Upper lobe of right lung (tissue), 1 donor: ENCODE data around the gene DLG4. TPM values are rescaled to one million over a fixed set of nuclear protein-coding genes. Genes with fewer than 3 reads are reported as not detected.

ENCODE experiments used
- ATAC-seq: fragments of 200-7000 bp; cut with Tn5 transposase; one replicate; pipeline ENCODE4 v1.9.1; 2020; ENCODE audit warnings: mild to moderate bottlenecking, moderate library complexity
- DNase-seq: peaks from one replicate; pipeline ENCODE4 v3.0.0-alpha.2; 2020
- H3K27ac ChIP-seq: fragments of 200-600 bp; one replicate; pipeline ENCODE4 v1.8.0; 2022
- H3K27me3 ChIP-seq: fragments of 200-600 bp; one replicate; pipeline ENCODE4 v1.8.0; 2022; ENCODE audit warnings: mild to moderate bottlenecking
- H3K36me3 ChIP-seq: fragments of 200-600 bp; one replicate; pipeline ENCODE4 v1.8.0; 2022
- H3K4me1 ChIP-seq: fragments of 200-600 bp; one replicate; pipeline ENCODE4 v1.8.0; 2022
- H3K4me3 ChIP-seq: fragments of 200-600 bp; one replicate; pipeline ENCODE4 v1.8.0; 2022; ENCODE audit warnings: mild to moderate bottlenecking
- H3K9me3 ChIP-seq: fragments of 200-600 bp; one replicate; pipeline ENCODE4 v1.8.0; 2022
- intact Hi-C: fragments of 100-400 bp; cut with DNase I; formaldehyde crosslinking; loops from one replicate; pipeline ENCODE4 v1.11.0; 2022
- total RNA-seq: library from RNA; stranded (reverse); fragmentation: NEBNext Ultra II Directional; extraction: Animal tissue kit (Norgen Biotek cat#: 25700); gene quantifications from one replicate; pipeline ENCODE4 v1.2.1, GENCODE V29; 2021
- TF ChIP-seq, protein P1 (sequence below): fragments of 200-600 bp; IDR thresholded peaks from one replicate; pipeline ENCODE4 v1.8.0; 2022; ENCODE audit warnings: antibody characterized with exemption
- donor health status: DM: no; HTN: yes; CAD: no; lungs with severe emphysema.

Gene DLG4
- total RNA-seq, 1 donor from 2014 or later: 30.7 TPM

DNA sequence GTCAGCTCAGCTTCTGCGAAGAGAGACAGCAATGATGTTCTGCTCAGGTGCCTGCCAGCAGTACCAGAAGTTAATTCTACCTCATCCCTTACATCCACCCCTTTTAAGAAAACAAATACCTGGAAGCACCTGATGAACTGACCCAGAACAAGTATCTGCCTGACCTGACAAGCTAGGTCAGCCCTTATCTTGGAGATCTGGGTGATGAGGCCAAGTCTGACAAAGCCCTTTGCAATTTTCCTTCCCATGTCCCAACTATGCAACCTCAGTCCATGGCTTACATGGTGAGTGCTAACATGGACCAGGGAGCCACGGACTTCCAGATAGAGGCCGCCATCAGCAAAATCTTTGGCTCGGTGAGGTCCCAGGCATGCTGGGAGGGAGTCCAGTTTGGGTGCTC, 3.7 kb upstream of the DLG4 start:
- no peak for ATAC-seq
- no peaks in the 10 kb centered on the region for H3K27me3 ChIP-seq
- H3K36me3 ChIP-seq: peaks cover 69% of the 10 kb centered on the region
- TF ChIP-seq, protein P1, sequence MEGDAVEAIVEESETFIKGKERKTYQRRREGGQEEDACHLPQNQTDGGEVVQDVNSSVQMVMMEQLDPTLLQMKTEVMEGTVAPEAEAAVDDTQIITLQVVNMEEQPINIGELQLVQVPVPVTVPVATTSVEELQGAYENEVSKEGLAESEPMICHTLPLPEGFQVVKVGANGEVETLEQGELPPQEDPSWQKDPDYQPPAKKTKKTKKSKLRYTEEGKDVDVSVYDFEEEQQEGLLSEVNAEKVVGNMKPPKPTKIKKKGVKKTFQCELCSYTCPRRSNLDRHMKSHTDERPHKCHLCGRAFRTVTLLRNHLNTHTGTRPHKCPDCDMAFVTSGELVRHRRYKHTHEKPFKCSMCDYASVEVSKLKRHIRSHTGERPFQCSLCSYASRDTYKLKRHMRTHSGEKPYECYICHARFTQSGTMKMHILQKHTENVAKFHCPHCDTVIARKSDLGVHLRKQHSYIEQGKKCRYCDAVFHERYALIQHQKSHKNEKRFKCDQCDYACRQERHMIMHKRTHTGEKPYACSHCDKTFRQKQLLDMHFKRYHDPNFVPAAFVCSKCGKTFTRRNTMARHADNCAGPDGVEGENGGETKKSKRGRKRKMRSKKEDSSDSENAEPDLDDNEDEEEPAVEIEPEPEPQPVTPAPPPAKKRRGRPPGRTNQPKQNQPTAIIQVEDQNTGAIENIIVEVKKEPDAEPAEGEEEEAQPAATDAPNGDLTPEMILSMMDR: no peak
- H3K4me1 ChIP-seq: peaks cover 25% of the 10 kb centered on the region
- DNase-seq: no peak
- H3K27ac ChIP-seq: no peak overlapping the region
- intact Hi-C loops: no loop called here
- H3K9me3 ChIP-seq: no peaks in the 10 kb centered on the region
- no peak overlapping the region for H3K4me3 ChIP-seq

DNA sequence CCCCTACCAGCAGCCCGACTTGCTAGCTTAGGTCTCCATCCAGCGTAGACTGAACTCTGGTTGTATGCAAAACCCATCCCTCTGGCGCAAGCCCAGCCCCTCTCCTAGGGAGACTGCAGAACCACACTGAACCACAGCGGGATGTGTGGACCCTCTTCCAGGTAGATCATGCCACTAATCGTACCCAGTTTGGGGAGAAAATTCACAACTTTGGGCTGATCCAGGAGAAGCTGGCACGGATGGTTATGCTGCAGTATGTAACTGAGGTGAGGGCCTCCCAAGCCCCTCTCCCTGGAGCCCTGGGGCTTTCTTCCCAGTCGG, 3.3 kb upstream of the DLG4 start:
- intact Hi-C loops: no loop called here

GRCh38 chr17:7222093-7222971, 2.7 kb upstream of the DLG4 start:
- H3K36me3 ChIP-seq: peaks cover 61% of the 10 kb centered on the region
- H3K27ac ChIP-seq: no peak overlapping the region
- H3K27me3 ChIP-seq: no peaks in the 10 kb centered on the region
- DNase-seq (no peak), ATAC-seq (no peak)
- no peak overlapping the region for H3K4me3 ChIP-seq
- H3K4me1 ChIP-seq: peaks cover 34% of the 10 kb centered on the region
- H3K9me3 ChIP-seq: no peaks in the 10 kb centered on the region
- TF ChIP-seq, protein P1: no peak
- intact Hi-C loops: no loop called here

More for the DNA sequence above, 3.3 kb upstream of the DLG4 start:
- no peak overlapping the region for H3K27ac ChIP-seq
- no peak for DNase-seq
- H3K27me3 ChIP-seq: no peaks in the 10 kb centered on the region
- no peak overlapping the region for H3K4me3 ChIP-seq
- ATAC-seq: no peak
- H3K36me3 ChIP-seq: peaks cover 65% of the 10 kb centered on the region
- H3K4me1 ChIP-seq: peaks cover 30% of the 10 kb centered on the region
- TF ChIP-seq, protein P1: no peak
- no peaks in the 10 kb centered on the region for H3K9me3 ChIP-seq

DNA sequence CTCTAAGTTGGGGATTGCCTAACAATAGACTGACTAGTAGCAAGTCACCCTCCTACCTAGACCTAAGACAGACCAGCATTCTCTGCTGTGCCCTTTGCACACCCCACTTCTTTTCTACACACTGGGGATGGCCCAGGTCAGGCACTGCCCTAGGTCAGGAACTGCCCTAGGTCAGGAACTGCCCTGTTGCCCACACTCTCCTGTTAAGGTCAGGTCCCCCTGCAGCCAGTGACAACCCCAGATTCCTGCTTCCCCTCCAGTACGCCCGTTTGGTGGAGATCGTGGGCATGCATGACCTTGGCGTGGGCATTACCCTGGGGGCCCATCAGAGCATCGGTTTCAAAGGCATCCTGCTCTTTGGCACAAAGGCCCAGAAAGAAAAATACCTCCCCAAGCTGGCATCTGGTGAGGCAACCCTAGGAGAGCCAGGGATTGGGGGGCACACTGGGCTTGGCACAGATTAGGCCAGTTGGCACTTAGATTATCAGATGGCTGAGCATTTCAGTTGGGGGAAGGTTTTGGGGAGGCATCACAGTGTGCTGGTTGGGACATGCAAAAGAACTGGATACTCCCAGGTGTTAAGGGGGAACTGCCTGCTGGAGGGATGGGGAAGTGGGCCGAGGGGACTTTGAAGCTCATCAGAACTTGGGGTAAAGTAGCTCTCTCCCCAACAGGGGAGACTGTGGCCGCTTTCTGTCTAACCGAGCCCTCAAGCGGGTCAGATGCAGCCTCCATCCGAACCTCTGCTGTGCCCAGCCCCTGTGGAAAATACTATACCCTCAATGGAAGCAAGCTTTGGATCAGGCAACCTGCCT, 1.8 kb upstream of the DLG4 start:
- no peak for ATAC-seq
- peaks cover 38% of the 10 kb centered on the region for H3K4me1 ChIP-seq
- H3K4me3 ChIP-seq: no peak overlapping the region
- TF ChIP-seq, protein P1: no peak
- H3K27me3 ChIP-seq: no peaks in the 10 kb centered on the region
- no peak for DNase-seq
- H3K9me3 ChIP-seq: no peaks in the 10 kb centered on the region
- peaks cover 52% of the 10 kb centered on the region for H3K36me3 ChIP-seq
- intact Hi-C loops: no loop called here
- peak overlapping the region; percentile 95 for H3K27ac ChIP-seq

GRCh38 chr17:7220593-7221277, 1.1 kb upstream of the DLG4 start:
- DNase-seq: peak; percentile 84
- Histone ChIP-seq H3K27me3 (no peaks in the 10 kb centered on the region), H3K4me1 (peaks cover 46% of the 10 kb centered on the region), H3K36me3 (peaks cover 45% of the 10 kb centered on the region), H3K27ac (peak overlapping the region; percentile 95), H3K4me3 (peak overlapping the region; percentile 98), H3K9me3 (no peaks in the 10 kb centered on the region)
- ATAC-seq: peak; percentile 52
- TF ChIP-seq, protein P1: peak; percentile 49
- intact Hi-C loops: no loop called here
